T47D (cell line): Measurements from ENCODE around the gene MAD1L1.

Experiments
- DNase-seq, 2 experiments: peaks; one replicate each; pipeline versions ENCODE4 v3.0.0 to v3.0.0-alpha.2; 2011 to 2012; ENCODE audit warnings: low read depth in 1 of 2, low spot score in 1 of 2
- JUND ChIP-seq: IDR thresholded peaks from 2 replicates; pipeline ENCODE4 v1.6.1; 2012; ENCODE audit warnings: low read depth
- in situ Hi-C: cut with HindIII; loops from 2 replicates; pipeline ENCODE4 v1.10.0; 2016; ENCODE audit warnings: low sequenced_read_pairs, low pct_unique_long_range_greater_than_20kb

MAD1L1 gene

DNA sequence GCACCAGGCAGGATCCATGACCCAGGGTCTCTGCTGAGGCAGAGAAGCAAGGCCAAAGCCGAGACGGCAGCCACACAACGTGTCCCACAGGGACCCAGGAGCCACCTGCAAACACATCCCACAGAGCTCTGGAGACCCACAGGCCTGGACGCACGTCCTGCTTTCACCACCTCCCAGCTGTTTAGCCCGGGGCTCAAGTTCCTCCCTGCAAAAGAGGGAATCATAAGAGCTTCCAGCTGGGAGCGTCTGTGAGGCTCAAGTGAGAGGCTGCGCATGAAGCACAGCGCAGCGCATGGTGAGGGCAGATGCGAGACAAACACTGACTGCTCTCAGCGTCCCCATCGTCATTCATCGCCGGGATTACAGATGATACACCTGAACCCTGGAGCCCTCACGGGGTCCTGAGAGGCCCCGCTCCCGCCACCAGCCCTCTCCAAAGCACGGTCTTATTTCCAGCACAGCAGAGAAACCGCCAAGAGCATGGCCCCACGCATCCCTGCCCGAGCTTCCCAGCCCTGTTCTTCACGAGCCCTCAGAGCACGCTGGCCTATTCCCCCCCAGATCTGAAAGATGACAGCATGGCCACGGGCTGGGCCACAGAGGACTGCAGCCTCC lies 88.7 kb downstream of the MAD1L1 start:
- in situ Hi-C loops = no loop called here
- DNase-seq = no peak
- no peak for TF ChIP-seq JUND

DNA sequence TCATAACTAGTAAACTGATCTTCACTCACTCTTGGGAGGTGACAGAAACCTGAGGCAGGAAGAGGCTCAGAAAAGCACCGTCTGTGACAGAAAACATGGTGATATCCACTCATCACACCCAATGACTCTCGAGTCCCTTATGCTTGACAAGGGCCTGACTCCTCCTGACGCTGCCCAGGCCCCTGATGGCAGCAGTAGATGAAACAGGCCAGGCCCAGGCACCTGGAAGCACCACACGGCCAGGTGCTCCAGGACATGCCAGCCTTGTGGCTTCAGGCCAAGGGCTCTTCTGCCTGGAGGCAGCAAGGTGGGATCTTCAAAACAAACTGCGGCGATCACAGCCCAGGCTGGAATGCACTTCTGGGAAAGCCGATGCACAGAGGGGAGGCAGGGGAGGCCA lies 89.3 kb downstream of the MAD1L1 start:
- no peak for TF ChIP-seq JUND
- DNase-seq = no peak
- in situ Hi-C loops = no loop called here

DNA sequence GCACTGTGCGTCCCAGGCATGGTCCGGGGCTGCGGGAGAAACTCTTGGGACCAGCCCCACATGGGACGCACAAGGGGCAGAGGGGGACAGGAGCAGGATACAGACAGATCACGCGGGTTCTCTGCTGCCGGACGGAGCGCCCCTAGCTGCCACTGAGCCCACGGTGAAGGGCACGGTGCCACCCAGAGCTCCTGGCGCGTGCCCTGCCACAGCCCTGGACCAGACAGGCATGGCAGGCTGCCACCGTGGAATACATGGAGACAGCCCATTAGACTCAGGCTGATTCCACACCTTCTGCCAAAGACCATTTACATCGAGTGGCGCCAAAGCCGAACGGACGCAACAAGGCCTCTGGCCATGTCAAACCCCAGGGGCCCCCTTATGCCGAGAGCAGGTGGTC lies 90.4 kb downstream of the MAD1L1 start:
- in situ Hi-C loops = no loop called here
- no peak for DNase-seq
- no peak for TF ChIP-seq JUND

DNA sequence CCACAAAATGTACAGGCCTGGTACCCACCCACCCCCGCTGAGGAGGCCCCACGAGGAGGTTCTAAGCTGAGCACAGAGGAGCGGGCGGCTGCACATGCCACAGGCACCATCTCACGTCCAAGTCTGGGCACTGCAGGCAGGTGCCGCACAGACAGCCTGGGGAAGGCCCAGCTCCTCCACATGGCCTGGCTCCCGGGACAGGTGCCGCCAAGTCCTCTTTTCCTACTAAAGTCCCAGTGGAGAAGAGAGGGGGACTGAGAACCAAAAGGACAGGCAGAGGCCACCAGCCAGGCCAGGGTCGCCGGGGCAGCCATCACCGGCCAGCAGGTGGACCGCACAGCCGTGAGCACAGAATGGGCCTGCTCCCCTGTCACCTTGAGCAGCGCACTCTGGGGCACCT lies 91.1 kb downstream of the MAD1L1 start:
- DNase-seq = no peak
- TF ChIP-seq JUND = no peak
- in situ Hi-C loops = no loop called here

DNA sequence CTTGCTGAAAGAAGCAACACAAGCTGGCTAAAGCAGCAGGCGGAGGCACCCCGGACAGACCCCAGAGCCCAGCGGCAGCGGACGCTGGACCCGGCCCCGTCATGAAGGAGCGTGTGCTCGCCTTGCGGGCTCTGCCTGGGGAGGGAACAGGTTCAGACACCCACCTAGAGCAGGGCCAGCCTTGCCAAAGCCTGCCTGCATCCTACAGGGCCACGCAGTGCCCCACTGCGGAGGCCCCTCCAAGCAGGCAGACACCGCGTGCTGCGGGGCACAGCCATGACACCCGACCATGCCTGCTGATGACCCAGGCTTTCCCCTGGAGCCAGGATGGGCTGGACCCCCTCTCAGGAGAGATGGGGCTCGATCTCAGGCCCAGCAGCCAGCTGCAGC lies 91.7 kb downstream of the MAD1L1 start:
- DNase-seq = no peak
- in situ Hi-C loops = no loop called here
- no peak for TF ChIP-seq JUND

DNA sequence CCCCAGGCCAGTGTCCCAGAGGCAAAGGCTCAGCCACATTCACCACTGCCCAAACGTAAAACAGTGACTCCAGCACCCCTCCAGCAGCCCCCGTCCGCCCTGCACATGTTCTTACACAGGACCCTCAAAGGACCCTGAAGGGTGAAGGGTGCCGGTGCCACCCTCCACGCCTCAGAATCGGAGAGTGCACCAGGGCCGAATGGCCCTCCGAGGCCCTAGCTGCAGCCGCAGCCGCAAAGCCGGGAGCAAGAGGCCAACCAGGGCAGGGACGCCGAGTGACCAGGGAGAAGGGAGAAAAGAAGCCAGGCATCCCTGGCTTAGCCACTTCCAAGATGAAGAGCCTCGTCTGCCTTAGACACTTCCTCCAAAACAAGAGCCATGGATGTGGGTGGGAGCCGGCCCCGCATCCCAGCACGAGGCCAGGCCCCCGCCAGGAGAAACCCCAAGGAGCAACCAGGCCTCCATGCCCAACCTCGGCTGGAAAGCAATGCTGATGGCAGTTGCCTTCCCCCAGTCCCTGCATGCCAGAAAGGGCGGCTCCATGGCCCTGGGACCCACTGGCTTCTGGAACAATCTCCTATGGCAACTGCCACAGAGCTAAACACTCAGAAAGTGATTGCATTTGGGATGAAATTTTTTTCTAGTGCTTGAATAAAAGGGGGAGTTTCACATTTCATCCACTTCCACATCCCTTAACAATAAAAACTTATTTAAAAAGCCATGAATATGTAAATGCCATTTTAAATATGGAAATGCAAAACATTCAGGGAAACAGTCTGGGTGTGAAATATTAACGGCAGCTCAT lies 92.3 kb downstream of the MAD1L1 start:
- no peak for DNase-seq
- in situ Hi-C loops = no loop called here
- no peak for TF ChIP-seq JUND

DNA sequence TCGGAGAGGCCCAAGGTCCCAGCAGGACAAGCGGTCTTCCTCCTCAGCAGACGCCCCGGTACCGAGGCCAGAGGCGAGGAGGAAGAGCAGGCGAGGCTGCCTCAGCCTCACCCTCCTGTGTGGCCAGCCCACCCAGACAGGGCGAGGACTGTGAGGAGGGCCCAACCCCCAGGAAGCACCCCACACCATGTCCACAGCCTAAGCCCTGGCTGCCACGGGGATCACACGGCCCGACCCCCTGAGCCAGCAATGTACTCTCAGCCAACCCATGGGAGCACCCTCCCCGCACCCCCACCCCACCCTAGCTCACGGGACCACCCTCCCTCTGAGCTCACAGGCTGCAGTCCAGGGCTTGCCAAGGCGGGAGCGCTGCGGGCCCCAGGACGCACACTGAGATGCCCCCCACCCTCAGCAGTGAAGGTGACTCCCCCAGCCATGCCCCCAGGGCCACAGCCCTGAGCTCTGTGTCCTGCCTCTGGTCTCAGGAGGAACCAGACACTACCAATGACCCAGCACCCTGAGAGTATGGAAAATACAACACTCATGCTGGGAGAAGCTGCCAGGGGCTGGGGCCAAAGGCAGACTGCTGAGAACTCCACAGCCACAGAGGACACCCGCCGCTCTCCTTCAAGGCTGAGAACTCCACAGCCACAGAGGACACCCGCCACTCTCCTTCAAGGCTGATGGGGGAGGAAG lies 93.6 kb downstream of the MAD1L1 start:
- no peak for TF ChIP-seq JUND
- DNase-seq = no peak

DNA sequence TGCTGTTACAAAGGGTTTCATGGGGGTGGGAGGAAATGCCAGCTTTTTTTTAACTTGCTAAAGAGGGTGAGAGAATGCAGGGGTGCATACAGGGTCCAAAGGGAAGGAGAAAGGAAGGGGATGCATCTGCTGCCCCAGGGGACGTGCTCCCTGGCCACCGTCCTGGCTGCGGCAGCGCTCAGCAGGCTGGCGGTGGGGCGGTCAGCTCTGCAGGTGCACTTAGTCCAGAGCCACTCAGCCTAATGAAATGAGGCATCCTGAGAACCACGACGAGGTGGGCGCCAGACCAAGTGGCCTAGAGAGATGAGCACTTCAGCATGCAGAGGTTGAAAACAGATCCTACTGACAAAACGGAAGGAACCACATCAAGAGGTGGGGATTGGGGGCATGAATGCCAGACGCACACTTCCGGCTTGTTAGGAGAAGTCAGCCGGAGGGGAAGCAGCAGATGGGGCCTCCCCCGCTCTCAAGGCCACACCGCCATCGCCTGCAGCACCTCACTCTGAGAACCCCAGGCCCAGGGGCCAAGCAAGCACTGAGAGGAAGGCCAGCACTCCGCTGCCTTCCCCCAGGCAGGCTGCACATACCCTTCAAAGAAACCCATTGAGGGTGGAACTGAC lies 94.5 kb downstream of the MAD1L1 start:
- TF ChIP-seq JUND = no peak
- in situ Hi-C loops = no loop called here
- DNase-seq = no peak

More for the DNA sequence above, 93.6 kb downstream of the MAD1L1 start:
- in situ Hi-C loops = no loop called here

DNA sequence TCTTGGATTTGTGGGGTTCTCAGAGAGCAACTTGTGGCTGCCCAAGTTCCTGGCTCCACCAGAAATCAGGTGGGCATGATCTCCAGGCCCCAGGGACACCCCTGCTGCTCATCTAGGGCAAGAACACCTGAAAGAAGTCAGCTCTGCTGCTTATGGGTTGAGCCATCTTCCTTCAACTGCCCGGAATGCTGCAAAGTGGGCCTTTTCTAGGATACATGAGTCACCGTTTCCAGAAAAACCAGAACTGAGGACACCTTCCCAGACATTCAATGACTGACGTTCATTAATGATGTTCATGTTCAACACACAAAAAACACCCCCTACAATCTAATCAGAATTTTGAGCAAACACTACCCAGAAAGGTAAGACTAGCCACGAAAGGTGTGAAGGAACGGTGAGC lies 98.0 kb downstream of the MAD1L1 start:
- TF ChIP-seq JUND = no peak
- in situ Hi-C loops = no loop called here
- DNase-seq = peak in 1 of 2 experiments; percentile 13

DNA sequence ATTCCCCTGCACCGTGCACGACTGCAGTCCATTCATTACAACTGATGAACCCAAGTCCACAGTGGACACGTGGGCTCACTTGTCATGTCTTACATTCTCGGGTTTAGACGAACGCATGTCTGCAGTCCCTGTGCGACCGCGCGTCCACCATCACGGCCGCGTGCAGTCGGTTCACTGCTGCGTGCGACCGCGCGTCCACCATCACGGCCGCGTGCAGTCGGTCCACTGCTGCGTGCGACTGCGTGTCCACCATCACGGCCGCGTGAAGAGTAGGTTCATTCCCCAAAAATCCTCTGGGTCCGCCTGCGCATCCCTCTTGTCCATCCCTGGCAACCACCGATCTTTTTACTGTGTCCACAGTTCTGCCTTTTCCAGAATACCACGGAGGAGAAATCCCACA lies 100.5 kb downstream of the MAD1L1 start:
- TF ChIP-seq JUND = no peak
- DNase-seq = no peak
- in situ Hi-C loops = no loop called here

DNA sequence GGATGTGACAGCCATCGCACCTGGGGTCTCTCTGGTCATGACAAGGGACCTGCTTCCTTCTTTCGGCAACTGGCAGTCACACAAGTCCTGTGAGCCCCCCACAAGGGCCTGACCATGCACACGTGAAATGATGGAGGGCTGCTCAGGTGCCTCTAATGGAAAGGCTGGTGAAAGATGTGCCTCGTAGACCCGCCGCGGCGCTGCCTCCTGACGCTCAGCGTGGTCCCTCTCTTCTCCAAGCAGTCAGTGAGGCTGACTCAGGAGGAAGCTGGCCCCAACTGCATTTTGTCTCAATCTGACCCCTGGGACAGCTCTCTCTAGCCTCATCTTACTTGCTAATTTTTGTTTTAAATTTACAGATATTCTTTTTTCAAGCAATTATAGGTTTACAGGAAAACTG lies 100.9 kb downstream of the MAD1L1 start:
- in situ Hi-C loops = no loop called here
- TF ChIP-seq JUND = no peak
- DNase-seq = no peak

DNA sequence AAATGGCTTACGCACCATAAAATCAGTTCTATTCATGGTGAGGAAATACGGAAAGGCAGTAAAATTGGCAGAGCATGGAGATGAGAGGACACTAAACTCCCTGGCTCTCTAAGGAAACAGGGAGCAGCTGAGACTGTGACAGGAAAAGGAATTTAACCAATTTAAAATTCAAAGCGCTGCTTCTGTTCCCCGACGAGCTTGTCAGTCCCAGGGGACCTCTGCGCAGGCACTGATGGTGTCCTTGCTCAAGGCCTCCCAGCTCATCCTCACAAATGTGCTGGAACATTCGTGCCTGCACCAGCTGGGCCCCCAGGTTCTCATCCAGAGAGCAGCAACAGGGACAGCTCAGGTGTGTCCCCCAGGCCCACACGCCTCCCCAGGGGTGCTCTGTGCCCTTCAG lies 101.4 kb downstream of the MAD1L1 start:
- in situ Hi-C loops = no loop called here
- TF ChIP-seq JUND = no peak

DNA sequence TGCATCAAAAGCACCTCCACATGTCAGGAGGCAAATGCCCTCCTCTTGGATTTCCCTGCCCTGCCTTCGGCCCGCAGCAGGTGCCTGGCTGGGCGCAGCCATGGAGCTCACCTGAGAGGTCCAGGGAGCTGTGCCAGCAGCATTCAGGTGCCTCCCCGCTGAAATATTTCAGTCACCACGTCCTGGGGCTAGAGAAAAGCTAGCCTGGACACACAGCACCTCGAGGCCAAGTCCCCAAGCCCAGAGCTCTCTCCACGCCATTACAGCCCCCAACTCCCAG lies 102.7 kb downstream of the MAD1L1 start:
- no peak for TF ChIP-seq JUND
- DNase-seq = no peak
- in situ Hi-C loops = no loop called here

More for the DNA sequence above, 101.4 kb downstream of the MAD1L1 start:
- no peak for DNase-seq
